ENCODE results near the gene NRARP.

NRARP gene

DNA sequence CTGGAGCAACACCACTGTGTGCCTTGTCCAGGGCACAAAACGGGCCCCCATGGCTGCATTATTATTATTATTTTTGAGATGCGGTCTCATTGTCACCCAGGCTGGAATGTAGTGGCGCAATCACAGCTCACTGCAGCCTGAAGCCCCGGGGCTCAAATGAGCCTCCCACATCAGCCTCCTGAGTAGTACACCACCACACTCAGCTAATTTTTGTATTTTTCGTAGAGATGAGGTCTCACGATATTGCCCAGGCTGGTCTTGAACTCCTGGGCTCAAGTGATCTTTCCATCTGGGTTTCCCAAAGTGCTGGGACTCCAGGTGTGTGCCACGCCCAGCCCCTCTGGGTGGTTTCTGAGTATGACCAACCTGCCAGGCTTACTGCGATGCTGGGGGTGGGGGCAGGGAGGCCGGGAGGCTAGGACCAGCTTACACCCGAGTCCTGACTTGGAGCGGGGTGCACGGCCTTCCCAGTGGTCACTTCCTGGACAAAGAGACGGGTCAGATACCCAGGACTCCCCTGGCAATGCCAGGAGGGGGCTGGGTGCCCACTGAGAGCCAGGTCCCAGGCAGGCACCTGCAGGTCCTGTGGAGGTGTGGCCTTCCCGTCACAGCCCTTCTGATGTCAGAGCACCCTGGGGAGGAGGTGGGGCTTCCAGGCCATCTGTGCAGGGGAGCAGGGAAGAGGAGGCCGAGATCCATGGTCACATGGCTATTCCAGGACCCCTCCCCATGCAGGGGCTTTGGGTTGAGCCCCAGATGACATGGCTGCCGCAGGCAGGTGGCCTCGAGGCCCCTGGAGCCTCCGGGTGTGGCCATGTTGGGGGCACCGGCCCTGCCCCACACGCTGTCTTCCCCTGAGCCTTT lies 8.3 kb upstream of the NRARP start:
- no peak for DNase-seq

DNA sequence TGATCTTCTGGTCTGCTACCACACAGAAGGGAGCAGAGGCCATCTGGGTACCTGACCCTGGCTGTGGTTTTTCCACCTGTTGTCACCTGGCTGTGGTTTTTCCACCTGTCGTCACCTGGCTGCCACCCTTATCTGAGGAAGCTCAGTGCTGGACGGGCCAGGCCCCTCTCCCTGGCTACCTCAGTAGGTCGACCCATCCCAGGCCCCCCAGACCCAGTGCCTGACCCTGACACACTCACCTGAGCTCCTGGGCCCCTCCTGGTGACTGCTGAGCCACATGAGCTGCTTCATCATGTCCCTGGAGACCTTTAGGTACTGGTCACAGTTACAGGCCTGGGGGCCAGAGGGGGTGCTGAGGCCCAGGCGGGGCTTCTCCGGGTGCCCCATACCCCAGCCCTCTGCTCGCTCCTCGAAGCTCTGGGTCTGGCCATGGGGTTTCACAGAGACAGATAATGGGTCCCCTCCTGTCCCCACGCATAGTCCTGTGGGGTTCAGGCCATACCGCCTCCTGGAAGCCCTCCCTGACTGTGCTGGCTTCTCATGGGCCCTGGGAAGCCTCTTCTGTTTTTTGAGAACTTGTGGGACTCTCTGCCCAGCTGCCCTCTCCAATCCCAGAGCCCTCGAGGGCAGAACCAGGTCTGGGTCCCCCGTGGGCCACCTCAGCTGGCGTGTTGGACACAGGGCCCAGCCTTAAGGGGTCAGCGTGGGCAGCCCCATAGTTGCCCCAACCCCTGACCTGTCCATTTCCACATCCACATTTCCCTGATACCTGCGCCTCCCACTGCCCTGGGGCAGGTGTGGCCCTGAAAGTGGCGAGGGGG lies 7.5 kb upstream of the NRARP start:
- no peak for DNase-seq

DNA sequence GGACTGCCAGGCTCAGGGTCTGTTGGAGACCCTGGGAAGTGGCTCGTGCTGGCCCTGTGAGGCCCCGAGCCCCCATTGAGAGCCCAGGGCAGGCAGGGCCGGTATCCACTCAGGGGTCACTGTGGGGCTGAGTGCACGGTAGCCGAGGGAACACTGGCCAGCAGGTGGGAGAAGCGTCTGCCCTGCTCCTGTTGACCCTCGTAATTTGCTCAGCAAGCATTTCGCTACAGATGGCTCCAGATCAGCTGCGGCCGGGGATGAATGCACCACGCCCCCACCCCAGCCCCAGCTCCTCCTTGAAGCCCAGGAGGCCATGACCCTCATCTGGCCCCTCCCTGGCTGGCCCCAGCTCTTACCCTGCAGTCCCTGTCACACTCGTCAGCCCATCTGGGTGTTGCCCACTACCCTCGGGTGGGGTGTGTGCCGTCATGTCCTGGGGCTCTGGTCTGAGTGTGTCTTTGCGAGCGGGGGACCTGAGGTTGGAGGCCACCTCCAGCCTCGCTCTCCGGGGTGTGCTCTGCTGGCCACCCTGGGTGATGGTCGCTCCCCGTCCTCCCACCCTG lies 6.1 kb upstream of the NRARP start:
- no peak for DNase-seq

DNA sequence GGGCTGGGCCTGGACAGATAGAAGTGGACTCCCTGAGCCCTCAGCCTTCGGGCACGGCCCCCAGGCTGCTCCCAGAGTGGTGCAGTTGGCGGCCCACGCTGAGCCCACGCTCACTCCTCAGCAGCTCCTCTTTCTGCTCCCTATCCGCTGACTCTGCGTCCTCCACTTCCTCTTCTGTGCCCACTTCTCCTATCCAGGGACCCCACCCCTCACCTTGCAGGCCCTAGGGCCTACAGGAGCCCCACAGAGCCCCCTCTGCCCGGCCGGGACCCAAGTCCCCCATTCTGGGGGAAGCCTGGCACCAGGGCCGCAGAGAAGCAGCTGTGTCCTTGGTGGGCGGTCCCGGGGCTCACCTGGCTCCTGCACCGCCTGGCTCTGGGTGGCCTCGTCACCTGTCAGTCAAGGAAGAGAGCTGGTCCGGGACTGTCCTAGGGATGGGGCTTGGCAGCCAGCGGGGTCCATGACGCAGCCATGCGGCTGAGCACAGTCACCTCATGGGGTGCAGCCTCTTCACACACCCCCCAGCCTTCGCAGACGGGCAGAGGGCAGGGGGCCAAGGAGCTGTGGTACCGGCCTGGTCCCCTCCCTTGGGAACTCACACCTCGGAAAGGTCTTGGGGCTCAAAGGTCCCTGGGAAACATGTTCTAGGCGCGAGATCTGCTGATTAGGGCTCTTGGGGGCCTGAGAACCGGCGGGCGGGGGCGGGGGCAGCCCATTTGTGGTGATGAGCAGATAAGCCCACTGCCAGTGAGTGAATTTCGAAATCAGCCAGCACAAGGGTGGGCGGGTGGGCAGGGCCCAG lies 5.4 kb upstream of the NRARP start:
- no peak for DNase-seq

DNA sequence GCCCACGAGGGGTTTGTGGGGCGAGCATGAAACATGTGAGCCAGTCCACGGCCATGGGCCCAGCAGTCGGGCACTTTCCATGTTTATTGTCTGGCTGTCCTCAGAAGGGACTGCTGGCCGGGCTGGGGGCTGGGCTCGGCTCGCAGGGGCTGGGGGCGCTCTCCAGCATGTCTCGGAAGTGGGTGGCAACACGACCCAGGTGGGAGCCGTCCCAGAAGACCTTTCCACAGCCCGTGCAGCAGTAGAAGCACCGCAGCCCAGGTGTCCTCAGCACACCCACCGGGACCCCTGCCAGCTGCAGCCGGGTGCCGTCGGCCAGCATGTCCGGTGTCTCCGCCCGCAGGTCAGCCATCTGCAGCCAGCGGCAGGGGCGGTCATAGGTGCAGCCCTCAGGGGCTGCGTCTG lies 4.8 kb upstream of the NRARP start:
- DNase-seq: no peak

DNA sequence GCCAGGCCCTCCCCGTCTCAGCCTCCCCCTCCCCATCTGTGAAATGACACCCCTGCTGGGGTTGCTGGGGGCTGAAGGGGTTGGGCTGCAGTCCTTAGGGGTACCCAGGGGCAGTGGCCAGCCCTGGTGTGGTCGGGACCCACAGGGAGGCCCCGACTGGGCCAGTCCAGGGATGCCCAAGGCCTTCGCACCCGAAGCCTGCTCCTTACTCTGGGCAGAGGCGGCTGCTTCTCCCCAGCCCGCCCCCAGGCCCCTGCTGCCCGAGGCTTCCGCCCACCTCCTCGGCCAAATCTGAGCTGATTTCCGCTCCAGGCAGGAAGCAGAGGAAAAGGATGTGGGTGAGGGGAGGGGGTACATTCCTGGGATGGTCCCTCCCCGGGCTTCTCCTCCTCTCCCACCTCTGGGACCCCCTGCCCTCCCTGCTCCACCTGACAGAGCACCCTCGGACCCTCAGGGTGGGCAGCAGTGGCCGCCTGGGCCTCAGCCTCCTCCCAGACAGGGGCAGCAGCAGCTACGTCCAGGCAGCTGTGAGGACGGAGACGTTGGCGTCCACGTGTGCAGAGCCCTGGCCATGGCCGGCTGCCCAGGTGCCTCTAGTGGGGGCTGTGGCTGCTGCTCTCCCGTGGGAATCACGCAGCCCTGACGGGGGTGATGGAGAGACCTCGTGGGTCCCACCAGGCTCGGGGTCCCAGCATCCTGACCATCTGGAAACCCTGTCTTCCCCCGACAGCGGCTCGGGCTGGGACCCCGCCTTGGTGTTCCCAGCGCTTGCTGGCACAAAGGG lies 4.2 kb upstream of the NRARP start:
- no peak for DNase-seq

DNA sequence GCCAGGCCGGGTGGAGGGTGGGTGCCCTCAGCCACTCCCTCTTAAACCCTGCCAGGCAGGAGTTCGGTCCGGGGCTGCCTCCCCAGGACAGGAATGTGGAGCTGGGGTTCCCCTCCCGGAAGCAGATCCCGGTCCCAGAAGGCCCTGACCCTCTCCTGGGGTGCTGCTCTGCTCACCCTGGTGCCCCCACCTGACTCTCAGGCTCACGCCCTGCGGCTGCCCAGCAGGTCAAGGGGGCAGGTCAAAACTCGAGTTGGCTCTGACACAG lies 3.7 kb upstream of the NRARP start:
- no peak for DNase-seq

DNA sequence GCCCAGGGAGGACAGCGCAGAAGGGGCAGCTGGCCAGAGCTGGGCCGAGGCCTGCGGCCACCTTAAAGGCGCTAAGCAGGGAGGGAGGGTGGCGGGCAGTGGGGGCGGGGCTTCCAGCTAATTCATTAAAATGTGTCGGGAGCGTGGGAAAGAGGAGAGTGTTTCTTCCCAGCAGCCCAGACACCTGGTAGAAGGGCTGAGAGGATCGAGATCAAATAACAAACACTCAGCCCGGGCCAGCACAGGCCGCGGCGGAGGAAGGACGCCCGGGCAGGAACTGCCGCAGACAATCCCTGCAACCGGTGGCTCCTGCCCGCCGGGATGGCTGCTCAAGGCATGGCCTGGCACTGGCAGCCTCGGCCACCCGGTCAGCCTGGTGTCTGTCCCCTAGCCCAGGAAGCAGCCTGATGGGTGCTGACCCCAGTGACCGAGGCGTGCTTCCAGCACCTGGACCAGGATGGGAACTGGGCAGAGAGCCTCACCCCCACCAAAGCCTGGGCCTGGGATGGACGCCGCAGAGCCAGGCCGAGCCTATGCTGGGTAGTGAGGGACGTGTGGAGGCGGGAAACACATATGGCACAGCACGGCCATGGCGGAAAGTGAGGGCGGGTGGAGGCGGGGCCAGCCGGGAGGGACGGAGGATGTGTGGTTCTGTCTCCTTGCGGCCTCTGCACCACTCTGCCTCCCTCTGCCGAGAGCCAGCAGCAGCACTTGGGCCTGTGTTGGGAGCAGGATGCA lies 3.2 kb upstream of the NRARP start:
- peak; percentile 43 for DNase-seq

DNA sequence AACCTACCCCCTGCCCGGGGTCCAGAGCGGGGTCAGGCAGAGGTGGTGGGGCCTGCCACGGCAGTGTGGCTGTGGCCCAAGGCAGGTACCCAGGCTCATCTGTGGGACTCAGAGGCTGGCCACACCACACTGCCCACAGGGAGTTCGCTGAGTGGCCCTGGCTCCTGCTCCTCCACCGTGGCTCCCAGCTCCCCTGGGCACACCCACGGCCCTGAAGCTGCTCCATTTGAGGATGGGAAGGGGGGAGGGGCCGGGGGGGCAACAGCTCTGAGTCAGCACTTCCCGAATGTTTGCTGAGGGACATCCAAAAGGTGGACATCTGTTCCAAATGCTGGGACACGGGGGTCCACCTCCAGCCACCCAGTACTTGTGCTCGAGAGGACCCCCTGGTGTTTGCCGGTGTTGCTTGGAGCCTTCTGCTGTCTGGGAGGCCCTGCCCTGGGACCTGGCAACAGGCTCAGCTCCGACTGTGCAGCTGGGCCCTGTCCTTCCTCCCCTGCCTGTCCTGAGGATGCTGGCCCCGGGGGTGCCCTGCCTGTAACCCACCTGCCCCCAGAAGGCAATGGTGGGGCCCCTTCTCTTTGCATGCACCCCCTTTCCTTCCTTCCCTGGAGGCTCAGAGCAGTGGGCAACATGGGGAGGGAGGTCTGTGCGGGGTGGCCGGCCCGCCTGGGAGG lies 2.5 kb upstream of the NRARP start:
- no peak for DNase-seq

DNA sequence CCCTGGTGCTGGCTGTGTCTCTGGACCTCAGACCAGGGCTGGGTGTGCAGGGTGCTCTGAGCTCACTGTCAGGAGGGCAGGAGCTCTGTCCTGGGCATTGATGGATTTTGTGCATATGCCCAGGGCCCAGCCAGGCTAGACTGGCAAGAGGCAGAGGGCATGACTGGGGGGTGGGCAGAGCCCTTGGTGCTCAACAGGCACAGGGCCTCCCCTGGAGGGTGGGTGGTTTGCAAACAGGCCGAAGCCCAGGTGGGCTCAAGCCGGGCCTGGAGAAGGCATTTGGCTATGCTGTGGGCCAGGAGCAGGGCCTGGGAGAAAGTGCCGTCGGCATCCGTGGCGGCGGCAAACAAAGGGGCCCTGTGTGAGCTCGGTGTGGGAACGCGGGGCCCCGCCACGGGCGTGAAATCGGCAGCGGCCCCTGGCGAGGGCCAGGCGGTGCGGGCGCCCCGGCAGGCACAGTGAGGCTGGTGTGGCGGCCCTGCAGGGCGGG lies 1.9 kb upstream of the NRARP start:
- DNase-seq: no peak

DNA sequence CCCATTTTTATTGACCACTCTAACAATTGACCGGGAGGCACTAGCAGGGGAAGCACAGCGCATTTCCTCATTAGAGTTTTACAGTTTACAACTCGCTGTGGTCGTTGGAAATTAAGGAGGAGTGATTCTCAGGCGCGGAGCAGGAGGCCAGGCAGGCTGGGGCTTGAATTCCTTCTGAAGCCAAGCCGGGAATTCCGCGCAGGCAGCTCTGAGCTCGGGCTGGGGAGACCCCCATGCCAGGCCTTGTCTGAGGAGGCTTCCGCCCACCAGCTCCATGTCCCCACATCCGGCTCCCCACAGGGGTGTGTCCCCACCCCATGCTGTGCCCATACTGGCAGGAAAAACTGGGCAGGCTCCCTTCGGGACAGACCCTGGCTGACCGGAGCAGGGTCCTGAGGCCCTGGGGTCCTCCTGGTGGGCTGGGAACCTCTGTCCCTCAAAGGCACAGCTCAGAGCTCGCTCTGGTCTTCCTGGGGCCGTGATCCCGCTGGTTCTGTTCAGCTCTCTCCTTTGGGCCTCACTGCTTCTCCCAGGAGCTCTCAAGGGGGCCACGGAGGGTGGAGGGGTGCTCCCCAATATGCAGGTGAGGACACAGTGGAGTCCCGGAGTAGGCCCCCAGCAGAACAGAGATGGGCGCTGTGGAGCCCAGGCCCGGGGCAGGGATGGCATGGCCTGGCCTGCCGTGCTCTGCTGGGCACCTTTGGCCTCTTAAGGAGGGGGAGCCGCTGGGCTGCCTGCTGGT lies 1.3 kb upstream of the NRARP start:
- no peak for DNase-seq

DNA sequence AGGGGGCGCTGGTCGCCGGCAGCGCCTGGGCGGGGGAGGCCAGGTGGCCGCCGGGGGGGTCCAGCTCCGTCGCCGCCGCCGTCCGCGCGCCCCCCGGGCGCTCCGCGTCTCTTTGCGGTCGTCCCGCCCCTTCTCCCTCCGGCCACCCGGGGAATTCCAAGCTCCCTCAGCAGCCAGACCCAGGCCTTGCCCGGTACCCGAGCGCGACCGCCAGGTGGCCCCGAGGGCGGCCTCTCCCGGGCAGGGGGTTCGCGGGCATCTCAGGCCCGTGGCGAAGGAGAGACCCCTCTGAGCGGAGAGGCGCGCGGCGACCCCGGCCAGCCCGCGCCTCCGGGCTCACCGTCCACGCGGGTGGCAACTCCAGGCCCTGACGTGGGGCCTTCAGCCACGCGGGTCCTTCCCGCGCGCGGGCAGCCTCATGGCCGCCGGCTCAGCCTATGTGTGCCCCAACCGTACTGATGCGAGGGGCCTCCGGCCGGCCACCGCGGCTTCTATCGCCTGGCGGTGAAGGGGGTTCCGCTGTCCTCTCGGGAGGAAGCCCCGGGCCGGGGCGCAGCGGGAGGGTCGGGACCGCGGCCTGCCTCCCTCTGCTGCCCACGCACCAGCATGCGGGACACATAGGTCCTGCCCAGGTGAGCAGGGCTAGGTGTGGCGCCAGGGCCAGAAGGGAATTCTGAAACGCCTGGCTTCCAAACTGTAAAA lies 529 bp upstream of the NRARP start:
- no peak for DNase-seq

DNA sequence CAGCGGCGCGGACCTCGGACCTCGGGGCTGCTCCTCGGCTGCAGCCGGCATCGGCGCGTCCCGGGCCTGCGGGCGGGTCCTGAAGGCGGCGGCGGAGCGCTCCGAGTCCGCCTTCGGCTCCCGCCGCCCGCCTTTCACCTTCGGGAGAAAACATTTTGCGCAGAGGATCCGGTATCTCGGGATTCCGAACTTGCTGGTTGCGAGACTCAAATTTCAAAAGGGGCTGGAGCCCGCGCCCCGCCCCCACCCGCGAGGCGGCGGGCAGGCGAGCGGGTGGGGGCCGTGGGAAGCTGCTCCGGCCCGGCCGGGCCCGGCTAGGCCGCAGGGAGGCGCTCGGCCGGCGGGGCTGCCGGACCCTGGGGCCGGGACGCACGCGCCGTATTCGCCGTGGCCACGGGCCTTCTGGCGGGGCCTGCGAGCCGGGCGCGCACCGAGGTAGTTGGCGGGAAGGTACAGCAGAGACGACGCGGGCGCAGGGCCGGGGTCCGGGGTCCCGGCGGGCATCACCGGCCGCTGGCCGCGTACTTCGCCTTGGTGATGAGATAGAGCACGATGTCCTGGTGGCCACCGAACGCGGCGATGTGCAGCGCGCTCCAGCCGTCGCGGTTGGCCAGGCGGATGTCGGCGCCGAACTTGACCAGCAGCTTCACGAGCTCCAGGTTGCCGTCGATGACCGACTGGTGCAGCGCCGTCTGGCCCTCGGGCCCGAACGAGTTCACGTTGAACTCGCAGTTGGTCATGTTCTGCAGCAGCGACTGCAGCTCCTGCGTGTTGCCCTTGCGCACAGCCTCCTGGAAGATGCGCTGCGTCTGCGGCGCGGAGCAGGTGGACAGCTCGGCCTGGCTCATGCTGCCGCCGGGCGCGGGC lies 757 bp downstream of the NRARP start:
- DNase-seq: no peak

DNA sequence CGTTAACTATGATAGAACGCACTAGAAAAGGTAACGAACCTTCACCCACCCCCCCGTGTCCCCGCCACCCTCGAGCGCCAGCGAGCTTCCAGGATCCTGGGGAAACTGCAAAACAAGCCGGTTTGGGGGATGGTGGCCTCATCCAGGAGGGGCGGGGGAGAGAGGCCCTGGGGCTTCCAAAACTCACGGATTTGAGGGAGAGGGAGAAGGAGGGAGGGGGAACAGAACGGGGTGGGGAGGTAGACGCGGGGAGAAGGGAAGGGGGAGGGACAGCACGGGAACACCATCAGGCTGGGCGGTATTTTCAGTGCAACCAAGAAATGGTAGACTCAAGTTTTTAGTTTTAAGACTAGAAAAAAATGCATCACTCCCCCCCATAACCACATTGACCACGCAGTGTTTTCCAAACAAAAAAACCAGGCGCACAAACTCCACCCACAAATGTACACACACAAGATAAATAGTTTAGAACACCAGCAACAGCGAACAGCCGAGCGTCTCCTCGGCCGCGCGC lies 1.4 kb downstream of the NRARP start:
- DNase-seq: no peak

DNA sequence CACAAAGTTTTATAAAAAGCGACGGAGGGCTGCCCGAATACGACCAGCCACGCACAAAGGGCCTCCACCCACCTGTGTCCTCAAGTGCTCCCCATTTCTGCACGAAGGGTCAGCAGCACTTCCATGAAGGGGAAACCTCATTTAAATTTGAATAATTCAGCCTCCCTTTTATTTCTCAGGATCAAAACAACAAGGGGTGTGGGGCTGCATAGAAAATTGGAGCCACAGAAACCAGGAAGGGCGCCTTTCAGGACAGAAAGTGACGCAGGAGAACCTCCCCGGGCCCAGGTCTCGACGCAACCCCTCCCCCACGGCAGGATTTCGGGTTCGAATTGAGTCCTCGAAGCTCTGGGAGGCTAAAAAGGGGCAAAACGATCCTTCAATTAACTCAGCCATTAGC lies 2.1 kb downstream of the NRARP start:
- DNase-seq: no peak

DNA sequence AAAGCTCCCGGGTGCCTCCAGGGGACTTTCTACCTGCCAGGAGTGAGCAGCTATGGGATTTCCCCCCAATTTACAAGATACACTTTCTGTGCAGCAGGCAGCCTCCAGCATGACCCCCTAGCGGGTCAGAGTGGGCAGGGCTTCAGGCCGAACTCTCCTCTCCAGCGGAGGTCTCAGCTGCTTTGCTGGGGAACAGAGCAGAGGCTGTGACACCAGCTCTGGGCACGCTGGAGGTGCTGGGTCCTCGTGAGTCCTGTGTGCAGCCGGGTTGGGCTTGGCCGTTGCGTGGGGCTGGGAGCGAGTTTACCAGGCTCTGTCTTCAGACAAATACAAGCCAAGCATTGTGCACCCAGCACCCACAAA lies 2.9 kb downstream of the NRARP start:
- DNase-seq: no peak

DNA sequence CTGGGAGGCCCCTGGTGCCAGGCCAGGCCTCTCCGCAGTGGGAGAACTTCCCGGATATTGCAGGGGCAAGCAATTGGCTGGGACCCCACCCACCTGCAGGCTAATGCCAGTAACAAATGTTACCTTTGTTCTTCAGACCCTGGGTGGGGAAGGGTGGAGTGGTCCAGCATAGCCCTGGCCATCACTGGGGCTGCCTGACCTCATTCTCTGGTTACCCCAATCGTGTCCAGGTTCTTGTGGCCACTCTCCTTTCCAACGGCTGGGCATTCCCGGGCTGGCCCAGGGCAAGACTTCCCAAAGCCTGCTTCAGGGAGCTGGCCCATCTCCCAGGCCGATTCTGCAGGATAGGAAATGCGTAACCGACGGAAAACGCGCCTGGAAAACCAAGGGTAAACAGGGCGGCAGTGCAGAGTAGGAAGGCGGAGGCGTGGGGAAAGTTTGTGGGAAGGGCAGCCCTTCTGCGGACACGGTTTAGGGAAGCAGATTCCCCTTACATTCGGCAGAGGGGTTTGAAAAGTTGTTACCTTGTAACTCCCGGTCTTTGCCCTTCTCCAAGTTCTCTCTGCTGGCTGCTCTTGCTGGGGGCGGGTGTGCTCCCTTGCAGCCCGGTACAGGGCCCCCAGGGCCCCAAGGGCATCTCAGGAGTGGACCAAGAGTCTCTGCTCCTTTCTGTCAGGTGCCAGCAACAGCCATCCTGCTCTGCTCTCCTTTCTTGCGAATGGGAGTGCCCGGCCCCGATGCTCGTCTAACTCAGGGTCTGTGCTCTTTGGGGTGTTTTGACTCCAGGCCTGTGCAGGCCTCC lies 3.5 kb downstream of the NRARP start:
- no peak for DNase-seq

DNA sequence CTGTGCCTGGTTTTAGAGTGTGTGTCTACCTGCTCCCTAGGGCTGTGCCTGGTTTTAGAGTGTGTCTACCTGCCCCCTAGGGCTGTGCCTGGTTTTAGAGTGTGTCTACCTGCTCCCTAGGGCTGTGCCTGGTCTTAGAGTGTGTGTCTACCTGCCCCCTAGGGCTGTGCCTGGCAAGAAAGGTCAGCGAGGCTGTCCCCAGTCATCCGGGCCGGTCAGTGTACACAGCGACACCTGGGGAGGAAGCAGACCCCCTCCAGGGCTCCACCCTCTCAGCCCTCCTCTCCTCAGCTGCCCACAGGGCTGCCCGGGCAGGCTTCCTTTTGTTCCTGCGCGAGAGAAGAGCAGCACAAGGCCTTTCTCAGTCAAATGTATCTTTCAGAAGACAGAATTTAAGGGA lies 4.1 kb downstream of the NRARP start:
- no peak for DNase-seq
